ENCODE data around the gene CBR1.

GRCh38 chr21:36045993-36046392 is 23.8 kb upstream of the CBR1 start:
- TF ChIP-seq CTCF (IDR thresholded peaks at IDR 0.05; ENCODE audit: poor library complexity, severe bottlenecking), result no peak
- TF ChIP-seq SMC3 (conservative IDR thresholded peaks at IDR 0.05; ENCODE audit: poor library complexity), result no peak
- TF ChIP-seq REST (IDR thresholded peaks at IDR 0.05; ENCODE audit: borderline replicate concordance), result no peak
- TF ChIP-seq RAD21 (conservative IDR thresholded peaks at IDR 0.05), result no peak
- TF ChIP-seq POLR2AphosphoS5 (IDR thresholded peaks at IDR 0.05), result no peak
